SW 1271 (cell line): ENCODE measurements around the gene BNC2.

Experiments used
- DNase-seq, 2 experiments: peaks; one replicate each; lab custom pipeline; 2025; lab: John Stamatoyannopoulos, UW

Gene BNC2

DNA sequence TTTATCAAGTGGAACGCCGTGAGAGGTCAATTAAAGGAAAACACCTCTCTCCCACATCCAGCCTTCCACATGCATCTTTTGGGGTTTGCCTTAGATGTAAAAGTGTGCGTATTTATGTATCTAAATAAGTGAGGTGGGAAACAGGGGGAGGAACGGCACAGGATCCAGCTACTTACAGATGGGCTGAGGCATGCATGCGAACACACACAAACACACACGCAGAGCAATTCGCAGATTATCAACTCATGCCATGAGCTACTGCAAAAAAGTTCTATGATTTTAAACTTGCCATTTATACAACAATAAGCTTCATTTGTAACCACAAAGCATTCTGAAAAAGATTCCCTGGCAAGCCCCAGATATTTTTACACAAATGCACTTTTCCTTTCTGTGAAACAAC, 242.1 kb downstream of the BNC2 start:
- DNase-seq = no peak

DNA sequence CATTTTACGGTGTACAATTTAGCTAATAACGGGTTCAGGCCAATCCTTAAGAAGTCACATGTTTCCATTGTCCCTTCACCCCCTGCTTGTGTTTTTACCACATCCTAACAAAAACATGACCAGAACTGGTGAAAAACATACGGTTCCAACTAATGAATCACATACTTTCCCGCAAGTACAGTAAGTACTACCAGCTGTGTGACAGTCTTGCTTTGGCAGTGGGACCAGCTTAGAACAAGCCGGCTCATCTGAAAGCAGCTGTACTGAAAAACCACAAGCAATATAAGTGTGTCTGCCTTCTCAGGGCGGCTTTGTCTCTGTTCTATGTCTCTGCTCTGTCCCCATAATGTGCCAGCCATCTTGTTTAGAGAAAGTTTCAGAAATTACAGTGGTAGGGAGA, 242.5 kb downstream of the BNC2 start:
- no peak for DNase-seq

DNA sequence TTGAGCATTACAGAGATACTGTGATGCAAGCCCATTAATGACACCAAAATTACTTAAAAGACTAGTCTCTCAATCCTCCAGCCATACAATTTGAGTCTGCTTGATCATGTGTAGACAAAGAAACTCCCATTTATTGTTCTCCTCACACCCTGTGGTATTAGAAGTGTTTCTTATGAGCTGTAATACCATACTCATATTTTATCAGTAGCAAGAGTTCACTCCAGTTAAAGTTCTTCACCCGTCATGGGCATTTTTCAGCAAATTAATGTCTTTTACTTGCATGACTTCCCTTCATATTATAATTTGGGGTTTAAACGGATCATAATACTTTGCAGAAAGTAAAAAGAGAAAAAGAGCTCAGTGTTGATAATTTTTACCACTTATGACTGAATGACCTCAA, 242.9 kb downstream of the BNC2 start:
- DNase-seq = no peak

DNA sequence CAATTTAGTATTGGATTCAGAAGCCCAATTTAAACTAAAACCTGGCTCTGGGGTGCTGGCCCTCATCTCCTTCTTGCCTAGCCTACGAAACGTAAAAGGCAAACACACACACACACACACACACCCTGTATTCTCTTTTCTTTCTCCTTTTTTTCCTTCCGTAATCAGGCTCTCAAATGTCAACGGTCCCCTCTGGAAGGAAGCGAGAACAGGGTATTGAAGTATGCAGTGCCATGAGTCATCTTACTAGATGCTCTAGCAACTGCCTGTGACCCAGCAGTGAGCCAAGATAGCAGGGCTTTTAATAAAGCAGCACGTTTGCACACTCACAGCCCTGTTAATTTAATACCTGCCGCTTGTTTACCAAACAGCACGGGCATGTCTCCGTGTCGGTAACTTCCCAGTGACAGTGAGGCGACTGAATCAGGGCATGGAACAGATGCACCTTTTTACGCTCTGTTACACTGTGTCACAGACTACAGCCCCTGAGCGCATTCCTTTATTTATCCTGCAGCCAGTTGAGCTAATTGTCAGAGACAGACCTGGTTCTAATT, 243.8 kb downstream of the BNC2 start:
- DNase-seq = no peak

DNA sequence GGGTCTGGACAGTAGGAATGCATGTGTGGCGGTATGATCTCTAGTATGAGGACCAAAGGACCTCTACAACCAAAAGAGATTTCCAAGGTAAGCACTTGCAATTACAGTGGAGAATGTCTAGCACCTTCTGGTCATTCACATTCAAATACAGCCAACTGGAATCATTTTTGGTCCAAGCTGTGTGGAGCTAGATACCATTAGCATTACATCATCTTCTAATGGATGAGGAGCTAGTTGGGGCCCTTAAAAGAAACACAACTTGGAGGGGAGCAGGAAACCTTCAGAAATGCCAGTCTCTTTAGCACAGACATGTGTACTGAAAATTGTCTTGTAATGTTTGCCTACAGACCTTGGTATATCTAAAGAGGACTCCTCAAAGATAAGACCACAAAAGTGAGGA, 244.7 kb downstream of the BNC2 start:
- DNase-seq = no peak

DNA sequence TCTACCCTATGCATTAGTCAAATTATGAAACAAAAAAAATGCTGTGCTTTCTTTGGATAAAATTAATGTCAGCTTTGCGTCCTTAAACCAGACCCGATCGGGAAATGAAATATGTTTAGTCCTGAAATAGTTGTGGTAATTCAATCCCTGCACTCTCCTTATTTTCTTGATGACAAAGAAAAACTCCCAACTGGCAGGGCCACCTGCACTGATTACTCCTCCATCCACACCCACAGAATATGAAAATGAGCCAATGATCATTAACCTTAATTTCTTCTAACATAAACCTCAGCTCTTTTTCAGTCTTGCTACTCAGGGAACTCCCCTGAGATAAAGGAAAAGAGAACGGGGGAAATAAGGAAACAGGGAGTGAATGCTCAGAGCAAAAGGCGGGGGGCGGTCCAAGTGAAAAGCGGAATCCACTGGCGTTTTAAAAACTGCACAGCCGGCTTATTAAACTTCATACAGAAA, 245.3 kb downstream of the BNC2 start:
- no peak for DNase-seq

DNA sequence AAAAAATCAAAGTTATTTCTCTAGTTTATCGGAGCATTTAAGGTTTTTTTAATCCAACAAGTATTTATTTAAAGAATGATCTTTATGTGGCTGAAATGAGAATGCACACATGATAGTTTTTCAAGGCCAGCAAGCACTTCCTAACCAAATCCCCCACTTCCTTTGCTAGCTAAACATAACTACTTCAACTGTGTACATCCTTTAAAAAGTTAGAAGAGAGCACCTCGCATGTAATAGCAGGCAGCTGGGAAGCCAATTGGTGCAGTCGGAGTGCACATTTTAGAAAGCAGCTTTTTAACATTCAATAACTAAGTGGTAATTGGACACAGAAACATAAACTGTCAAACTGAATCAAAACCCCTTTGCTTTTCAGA, 245.7 kb downstream of the BNC2 start:
- DNase-seq = no peak

DNA sequence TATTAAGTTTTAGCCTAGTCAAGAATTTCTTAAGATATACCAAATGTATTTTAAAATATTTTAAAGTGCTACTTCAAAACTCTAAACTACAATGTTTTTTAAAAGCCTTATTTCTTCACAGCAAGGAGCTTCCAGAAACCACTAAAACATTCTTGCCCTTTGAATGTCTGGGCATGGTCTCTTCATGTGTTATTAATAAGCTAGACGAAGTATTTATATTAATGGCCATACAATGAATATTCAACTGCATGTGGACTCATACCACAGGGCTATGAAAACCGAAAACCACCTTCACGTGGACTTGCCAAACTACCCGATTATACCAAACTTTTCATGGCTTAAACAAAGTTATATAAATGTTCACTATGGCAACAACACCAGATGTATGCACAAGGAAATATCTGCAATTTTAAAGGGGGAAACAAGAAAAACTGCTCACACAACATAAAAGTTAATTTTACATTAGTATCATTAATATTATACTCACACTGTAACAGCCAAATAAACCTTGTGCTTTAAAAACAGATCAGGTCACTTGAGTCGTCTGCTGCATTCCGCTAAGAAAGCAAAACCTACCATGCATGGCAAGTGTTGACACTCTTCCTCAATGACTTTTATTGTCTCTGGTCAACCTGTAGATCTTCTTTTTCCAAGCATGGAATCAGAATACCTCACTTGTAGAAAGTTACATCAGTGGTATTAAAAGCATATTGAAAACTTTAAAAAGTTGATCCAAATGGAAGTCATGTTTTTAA, 246.3 kb downstream of the BNC2 start:
- no peak for DNase-seq

DNA sequence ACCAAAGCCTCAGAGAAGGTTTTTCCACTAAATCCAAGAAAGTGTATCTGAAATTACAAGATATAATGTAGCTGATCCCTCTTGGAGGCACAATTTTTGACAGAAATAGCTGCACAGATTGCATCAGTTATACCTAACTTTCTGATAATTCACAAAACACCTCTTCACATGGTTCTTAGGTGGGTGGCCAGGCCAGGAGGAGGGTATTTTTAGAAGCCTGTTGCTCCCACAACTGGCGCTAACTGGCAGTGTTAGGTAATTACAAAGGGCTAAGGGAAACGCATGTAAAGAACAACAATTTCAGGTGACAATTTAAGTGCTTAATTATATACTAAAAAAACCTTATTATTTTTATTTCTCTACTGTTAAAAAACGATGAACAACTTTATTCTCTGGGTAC, 247.9 kb downstream of the BNC2 start:
- DNase-seq = no peak

DNA sequence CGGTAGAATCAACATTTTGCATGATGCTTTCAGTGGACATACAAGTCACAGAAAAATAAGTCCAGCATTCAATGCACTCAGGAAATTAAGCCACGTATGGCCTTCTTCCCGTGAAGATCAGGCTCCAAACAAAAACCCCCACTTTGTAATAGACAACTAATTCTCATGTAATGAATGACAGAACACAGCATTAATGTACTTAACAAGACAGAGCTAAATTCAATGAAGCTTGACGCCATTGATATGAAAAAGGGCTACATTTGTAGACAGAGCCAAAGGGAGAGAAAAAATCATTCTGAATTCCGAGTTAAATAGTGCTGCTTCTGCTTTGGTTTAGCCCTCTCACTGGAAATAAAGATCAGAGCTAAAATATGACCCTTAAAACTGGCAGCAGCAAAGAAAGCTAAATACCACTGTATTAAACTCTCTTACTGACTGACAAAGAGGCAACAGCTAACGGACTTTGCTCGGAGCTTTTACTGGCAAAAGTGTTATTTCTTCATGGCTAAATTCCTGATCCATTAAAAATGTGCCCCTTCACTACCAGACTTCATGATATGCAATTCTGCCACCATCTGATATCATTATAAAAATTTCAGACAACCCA, 250.5 kb downstream of the BNC2 start:
- DNase-seq = no peak

DNA sequence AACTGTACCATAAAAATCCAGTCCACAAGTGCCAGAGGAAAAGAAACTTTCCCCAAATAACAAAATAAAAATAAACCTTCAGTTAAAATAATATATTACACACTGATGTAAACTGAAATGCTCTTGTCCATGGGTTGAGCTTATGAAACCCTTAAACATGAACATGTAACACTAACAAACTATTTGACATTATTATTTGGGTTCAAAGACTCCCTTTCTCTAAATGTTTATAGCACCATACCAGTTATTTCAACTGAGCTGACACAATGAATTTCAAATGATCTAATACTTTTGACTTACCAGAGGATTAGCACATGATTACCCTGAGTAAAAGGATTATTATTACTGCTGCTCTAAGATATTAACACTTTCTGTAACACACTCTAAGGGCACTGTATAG, 251.1 kb downstream of the BNC2 start:
- no peak for DNase-seq

DNA sequence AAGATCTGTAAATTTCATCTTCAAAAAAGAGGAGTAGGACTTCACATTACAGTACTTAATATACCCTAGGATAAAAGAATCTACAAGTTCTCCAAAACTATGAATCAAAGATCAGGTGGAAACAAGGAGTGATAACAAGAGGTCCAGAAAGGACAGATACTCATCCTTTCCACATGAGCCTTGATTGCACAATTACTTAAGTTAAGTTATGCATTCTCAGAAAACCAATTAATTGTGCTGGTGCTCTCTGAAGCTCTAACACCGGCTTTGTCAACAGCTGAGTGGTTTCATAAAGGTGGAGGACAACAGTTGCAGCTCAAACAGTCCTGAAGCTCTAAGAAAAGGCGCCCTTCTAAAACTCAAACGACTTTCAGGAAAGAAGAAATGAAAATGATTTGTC, 251.9 kb downstream of the BNC2 start:
- DNase-seq = no peak

DNA sequence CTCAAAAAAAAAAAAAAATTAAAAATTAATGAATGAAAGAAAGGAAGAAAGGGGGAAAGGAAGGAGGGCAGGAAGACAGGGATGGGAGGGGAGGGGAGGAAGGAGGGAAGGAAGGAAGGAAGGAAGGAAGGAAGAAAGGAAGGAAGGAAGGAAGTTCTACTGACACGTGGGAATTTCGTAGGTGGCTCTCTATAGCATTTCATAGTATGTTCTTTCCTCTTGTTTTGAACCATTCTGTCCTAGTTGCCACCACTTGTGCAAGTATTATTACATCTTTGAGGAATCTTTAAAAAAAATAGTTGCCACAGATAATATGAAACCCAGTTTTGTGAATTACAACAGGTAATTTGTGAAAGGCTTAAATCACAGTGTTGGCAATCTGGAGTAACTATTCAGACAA, 253.8 kb downstream of the BNC2 start:
- no peak for DNase-seq

DNA sequence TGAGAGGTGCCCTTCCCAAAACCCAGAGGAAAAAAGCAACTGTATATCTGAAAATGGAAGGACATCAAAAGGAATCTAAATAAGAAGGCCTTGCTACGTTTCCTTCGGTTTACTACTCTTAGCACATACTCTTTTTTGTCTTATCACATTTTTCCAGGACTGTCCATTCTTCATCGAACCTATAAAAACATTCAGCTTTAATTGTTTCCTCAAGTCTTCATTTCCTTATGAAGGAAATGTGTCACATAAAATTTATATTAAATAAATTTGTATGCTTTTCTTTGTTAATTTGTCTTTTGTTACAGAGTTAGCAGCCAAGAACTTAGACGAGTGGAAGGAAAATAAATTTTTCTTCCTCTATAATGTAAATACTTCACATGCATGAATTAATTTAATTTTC, 255.0 kb downstream of the BNC2 start:
- DNase-seq = no peak

DNA sequence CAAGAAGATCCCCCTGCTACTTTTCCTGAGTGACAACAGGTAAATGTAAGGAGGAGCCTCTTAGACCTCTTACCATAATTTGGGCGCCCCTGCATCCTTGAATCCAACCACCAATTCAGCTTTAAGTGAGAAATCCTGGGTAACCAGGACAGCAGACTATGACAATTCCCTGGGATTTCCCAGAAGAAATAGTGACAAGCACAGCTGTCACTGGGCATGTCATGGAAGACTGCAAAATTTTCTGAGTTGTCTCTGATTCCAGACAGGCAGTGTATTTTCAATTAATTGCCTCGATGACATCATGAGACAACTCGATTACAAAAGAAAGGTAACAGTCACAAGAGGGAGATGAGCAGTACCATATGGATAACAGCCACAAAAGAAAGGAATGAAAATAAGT, 256.9 kb downstream of the BNC2 start:
- no peak for DNase-seq

DNA sequence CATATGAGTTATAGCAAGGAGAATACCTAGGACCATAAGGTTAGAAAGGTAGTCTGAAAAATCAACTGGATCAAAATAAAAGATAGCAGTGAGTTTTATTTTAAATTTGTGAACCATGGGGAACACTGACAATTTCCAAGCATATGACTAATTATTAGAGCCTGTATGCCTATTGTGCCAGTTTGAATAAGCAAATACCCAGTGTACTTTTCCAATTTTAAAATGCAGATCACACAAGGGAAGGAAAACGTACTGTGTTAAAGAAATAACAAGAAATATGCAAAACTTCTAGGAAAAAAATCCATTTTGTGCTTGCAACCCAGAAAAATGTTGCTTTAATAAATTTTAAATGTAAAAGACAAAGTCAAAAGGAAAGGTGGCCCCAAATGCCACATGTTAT, 257.4 kb downstream of the BNC2 start:
- no peak for DNase-seq

DNA sequence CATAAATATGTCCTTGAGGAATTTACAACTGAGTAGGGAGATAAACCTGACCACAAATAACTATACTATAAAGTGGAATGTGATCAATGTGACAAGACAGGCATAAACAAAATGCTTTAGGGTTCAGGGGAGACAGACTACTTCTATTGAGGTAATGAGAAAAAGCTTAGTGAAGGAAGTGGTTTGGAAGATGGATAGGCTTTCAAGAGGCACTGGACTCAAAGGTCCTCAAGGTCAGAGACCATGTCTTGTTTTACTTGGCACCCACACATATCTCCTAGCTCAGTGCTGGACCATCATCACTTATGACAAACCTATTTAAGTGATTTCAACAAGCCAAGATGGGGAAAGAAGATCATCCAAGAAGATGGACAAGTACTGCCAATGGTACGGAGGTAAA, 257.8 kb downstream of the BNC2 start:
- DNase-seq = no peak

DNA sequence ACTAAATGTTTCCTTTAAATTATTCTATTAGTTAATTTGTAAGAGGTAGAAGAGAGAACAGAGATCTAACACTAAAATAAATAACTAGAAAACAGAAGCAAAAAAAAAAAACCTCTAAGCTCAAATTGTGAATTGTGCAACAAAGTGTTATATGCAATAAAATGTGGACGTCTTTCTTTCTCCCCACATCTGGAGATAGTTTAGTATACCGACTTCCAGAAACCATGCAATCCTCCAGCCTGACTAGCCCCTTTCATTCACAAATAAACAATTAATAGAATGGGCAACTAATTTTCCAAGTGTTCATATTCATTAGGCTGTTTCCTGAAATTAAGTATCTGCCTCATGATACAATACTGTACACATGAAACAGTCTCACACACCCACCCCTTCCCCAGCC, 258.5 kb downstream of the BNC2 start:
- DNase-seq = no peak

DNA sequence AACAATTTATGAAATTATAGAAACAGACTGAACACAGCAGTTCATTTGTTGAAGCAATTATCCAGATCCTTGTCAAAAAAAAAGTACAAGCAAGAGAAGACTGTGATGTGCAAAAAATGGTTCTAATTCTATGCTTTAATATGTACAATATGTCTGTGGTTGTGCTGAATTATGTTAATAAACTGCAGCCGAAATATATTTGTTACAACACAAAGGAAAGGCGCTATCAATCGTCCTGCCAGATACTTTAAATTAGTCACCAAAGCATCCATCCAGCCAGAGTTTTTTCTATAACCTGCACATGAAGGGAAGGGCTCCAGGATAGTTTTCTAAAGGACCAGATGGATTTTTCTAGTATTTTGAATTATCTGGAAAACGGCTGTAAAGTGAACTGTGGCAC, 259.5 kb downstream of the BNC2 start:
- no peak for DNase-seq

DNA sequence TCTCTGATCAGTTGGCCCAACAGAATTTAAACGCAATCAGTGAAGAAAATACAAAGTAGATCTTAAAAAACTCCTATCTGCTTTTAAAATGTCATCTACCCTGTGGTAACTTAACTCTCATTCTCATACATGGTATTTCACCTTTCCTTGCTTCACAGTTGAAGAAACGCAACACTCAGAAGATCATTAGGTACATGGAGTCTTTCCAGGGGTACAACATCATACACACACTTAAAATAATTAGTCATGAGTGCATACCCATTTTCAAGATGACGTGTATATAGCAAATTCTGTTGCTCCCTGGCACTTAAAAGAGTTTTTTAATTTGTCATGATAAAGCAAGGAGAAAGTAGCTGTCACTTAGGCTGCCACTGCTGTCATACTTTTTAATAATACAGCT, 259.9 kb downstream of the BNC2 start:
- no peak for DNase-seq

DNA sequence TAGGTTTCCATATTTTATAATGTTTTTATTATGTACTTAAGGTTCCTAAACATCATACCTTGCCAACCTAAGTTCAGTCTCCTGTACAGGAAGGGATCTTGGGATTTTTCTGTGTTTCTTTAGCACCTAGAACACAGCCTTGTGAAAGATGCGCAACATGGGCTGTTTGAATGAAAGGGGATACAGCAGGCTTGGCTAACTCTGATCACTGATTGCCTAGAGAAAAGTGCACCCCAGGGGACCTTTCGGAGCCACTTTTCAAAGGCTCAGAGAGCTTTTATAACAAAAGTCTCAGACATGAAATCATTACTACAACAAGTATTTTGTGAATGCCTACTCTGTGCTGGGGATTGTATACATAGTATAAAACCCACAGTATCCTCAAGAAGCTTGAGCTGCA, 261.6 kb downstream of the BNC2 start:
- DNase-seq = no peak

DNA sequence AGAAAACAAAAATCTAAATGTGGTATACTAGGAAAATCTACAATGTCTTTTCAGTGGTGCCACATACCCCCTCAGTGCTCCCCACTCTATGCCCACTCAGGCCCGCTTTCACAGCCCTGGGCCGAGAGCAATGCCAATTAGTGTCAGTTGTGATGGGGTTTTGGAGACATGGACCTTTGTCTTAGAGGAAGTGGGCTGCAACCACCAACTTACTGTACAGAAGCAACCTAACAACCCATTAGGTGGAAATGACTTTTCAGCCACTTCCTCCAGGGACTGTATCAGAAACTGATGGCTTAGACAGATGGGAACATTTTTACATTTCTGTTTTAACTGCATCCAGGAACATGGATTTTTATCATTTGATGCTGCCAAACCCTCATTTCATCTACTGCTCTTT, 268.0 kb downstream of the BNC2 start:
- no peak for DNase-seq

DNA sequence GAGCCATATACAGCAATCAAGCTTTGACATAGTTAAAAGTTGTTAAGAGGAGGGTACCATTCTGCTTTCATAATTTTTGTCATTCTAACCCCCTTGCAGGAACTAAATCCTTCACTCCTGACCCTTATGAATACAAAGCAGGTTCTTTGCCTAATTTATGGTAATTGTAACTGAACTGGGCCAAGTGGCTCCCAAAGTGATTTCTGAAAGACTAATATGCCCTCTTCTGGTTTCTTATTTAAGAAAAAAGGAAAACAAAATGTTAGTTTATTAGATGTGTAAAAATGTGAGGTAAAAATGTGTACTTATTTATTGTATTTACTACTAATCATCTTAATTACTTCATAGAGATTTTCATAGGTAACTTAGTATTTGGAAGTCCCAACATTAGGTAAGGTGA, 268.5 kb downstream of the BNC2 start:
- DNase-seq = no peak

DNA sequence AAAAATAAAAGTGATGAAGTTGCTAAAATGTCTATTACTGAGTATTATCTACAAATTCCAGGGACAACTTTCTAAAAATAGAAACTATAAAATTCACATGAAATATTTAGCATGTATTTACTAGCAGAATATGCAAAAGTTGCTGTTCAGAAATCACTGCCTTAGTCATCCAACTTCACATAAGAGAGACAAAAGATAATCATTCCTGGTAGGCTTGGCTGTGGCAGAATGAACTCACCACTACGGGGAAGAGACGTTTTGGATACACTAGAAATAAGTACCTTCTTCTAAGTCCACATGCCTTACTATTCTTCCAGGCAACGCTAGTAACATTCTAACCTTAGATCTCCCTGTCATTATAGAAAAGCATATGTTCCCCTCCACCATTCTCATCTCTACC, 272.2 kb downstream of the BNC2 start:
- no peak for DNase-seq
